ENCODE data around the gene ACOT13.
"Not testable (repeated sequence)": the region's sequence is repeated elsewhere in the genome, so short reads cannot be mapped to it uniquely, and the experiment has no call there.

Gene ACOT13

GRCh38 chr6:24720604-24721460 lies 54.0 kb downstream of the ACOT13 start:
- peak overlapping the region; percentile 95 for H3K4me2 ChIP-seq (ENCODE audit: low read depth, low read length, poor library complexity, severe bottlenecking)
- no peaks in the 10 kb centered on the region for H3K27me3 ChIP-seq (ENCODE audit: low read length)
- H4K20me1 ChIP-seq (ENCODE audit: low read depth, low read length): peaks cover 32% of the 10 kb centered on the region
- peaks cover 27% of the 10 kb centered on the region for H3F3A ChIP-seq (ENCODE audit: insufficient read depth)
- peak overlapping the region; percentile 90 for H3K27ac ChIP-seq (ENCODE audit: low read depth, low read length)
- no peaks in the 10 kb centered on the region for H3K9me2 ChIP-seq (replicated peaks; ENCODE audit: insufficient read depth, low read length)
- peaks cover 32% of the 10 kb centered on the region for H3K36me3 ChIP-seq (ENCODE audit: low read length)
- peak overlapping the region; percentile 92 for H3K4me3 ChIP-seq (ENCODE audit: insufficient read depth, low read length, poor library complexity, severe bottlenecking)
- H3K9ac ChIP-seq (ENCODE audit: low read length): peak overlapping the region; percentile 93
- peaks cover 46% of the 10 kb centered on the region for H3K79me2 ChIP-seq (ENCODE audit: insufficient read depth, low read length)
- no peaks in the 10 kb centered on the region for H3K9me3 ChIP-seq (ENCODE audit: insufficient read depth, low read length)
- TF ChIP-seq CTCF (IDR thresholded peaks at IDR 0.05; ENCODE audit: insufficient read depth, low read length, poor library complexity, severe bottlenecking): no peak
- TF ChIP-seq EZH2phosphoT487 (conservative IDR thresholded peaks at IDR 0.05; ENCODE audit: low read length): no peak
- peak overlapping the region; percentile 68 for H2AFZ ChIP-seq (ENCODE audit: low read depth, low read length, severe bottlenecking)

- Histone ChIP-seq H3K9ac (ENCODE audit: low read length) (peak overlapping the region; percentile 93), H3K79me2 (ENCODE audit: insufficient read depth, low read length) (peaks cover 38% of the 10 kb centered on the region), H2AFZ (ENCODE audit: low read depth, low read length, severe bottlenecking) (peak overlapping the region; percentile 54), H3F3A (ENCODE audit: insufficient read depth) (peaks cover 20% of the 10 kb centered on the region), H3K27ac (ENCODE audit: low read depth, low read length) (peak overlapping the region; percentile 63), H3K4me2 (ENCODE audit: low read depth, low read length, poor library complexity, severe bottlenecking) (peak overlapping the region; percentile 56), H3K9me3 (ENCODE audit: insufficient read depth, low read length) (no peaks in the 10 kb centered on the region), H3K27me3 (ENCODE audit: low read length) (no peaks in the 10 kb centered on the region), H3K36me3 (ENCODE audit: low read length) (peaks cover 24% of the 10 kb centered on the region), H3K9me2 (replicated peaks; ENCODE audit: insufficient read depth, low read length) (no peaks in the 10 kb centered on the region), H4K20me1 (ENCODE audit: low read depth, low read length) (peaks cover 24% of the 10 kb centered on the region), H3K4me3 (ENCODE audit: insufficient read depth, low read length, poor library complexity, severe bottlenecking) (peak overlapping the region; percentile 50)
- TF ChIP-seq EZH2phosphoT487 (conservative IDR thresholded peaks at IDR 0.05; ENCODE audit: low read length) (no peak), CTCF (IDR thresholded peaks at IDR 0.05; ENCODE audit: insufficient read depth, low read length, poor library complexity, severe bottlenecking) (no peak)
Measured at GRCh38 chr6:24721461-24722215, 54.8 kb downstream of the ACOT13 start.

- Histone ChIP-seq H3K9ac (ENCODE audit: low read length) (no peak overlapping the region), H3K4me2 (ENCODE audit: low read depth, low read length, poor library complexity, severe bottlenecking) (no peak overlapping the region), H3K9me2 (replicated peaks; ENCODE audit: insufficient read depth, low read length) (no peaks in the 10 kb centered on the region), H3K9me3 (ENCODE audit: insufficient read depth, low read length) (no peaks in the 10 kb centered on the region), H3K79me2 (ENCODE audit: insufficient read depth, low read length) (peaks cover 22% of the 10 kb centered on the region), H3K27me3 (ENCODE audit: low read length) (no peaks in the 10 kb centered on the region), H3F3A (ENCODE audit: insufficient read depth) (peaks cover 12% of the 10 kb centered on the region), H4K20me1 (ENCODE audit: low read depth, low read length) (peaks cover 9% of the 10 kb centered on the region), H2AFZ (ENCODE audit: low read depth, low read length, severe bottlenecking) (peak overlapping the region; percentile 4), H3K27ac (ENCODE audit: low read depth, low read length) (no peak overlapping the region), H3K36me3 (ENCODE audit: low read length) (peaks cover 10% of the 10 kb centered on the region), H3K4me3 (ENCODE audit: insufficient read depth, low read length, poor library complexity, severe bottlenecking) (no peak overlapping the region)
- TF ChIP-seq EZH2phosphoT487 (conservative IDR thresholded peaks at IDR 0.05; ENCODE audit: low read length): no peak
- TF ChIP-seq CTCF (IDR thresholded peaks at IDR 0.05; ENCODE audit: insufficient read depth, low read length, poor library complexity, severe bottlenecking): no peak
Measured at GRCh38 chr6:24723270-24723669, 56.4 kb downstream of the ACOT13 start.

GRCh38 chr6:24730653-24731052 lies 63.8 kb downstream of the ACOT13 start:
- not testable (repeated sequence) for H3K4me2 ChIP-seq (ENCODE audit: low read depth, low read length, poor library complexity, severe bottlenecking); H3K79me2 ChIP-seq (ENCODE audit: insufficient read depth, low read length); H3K9ac ChIP-seq (ENCODE audit: low read length); H3K27me3 ChIP-seq (ENCODE audit: low read length); H3K9me2 ChIP-seq (replicated peaks; ENCODE audit: insufficient read depth, low read length); H2AFZ ChIP-seq (ENCODE audit: low read depth, low read length, severe bottlenecking); H3F3A ChIP-seq (ENCODE audit: insufficient read depth); H3K27ac ChIP-seq (ENCODE audit: low read depth, low read length); H4K20me1 ChIP-seq (ENCODE audit: low read depth, low read length); H3K4me3 ChIP-seq (ENCODE audit: insufficient read depth, low read length, poor library complexity, severe bottlenecking)
- Histone ChIP-seq H3K9me3 (ENCODE audit: insufficient read depth, low read length) (peaks cover 31% of the 10 kb centered on the region; the same call in 1 of the 2 replicates), H3K36me3 (ENCODE audit: low read length) (peaks cover 13% of the 10 kb centered on the region)

GRCh38 chr6:24731456-24732134 lies 64.7 kb downstream of the ACOT13 start:
- H3K79me2 ChIP-seq (ENCODE audit: insufficient read depth, low read length); H3K9me2 ChIP-seq (replicated peaks; ENCODE audit: insufficient read depth, low read length); H2AFZ ChIP-seq (ENCODE audit: low read depth, low read length, severe bottlenecking); H3F3A ChIP-seq (ENCODE audit: insufficient read depth); H4K20me1 ChIP-seq (ENCODE audit: low read depth, low read length); H3K27me3 ChIP-seq (ENCODE audit: low read length); H3K4me3 ChIP-seq (ENCODE audit: insufficient read depth, low read length, poor library complexity, severe bottlenecking); H3K27ac ChIP-seq (ENCODE audit: low read depth, low read length); H3K4me2 ChIP-seq (ENCODE audit: low read depth, low read length, poor library complexity, severe bottlenecking); H3K9ac ChIP-seq (ENCODE audit: low read length): not testable (repeated sequence)
- Histone ChIP-seq H3K36me3 (ENCODE audit: low read length) (peaks cover 13% of the 10 kb centered on the region), H3K9me3 (ENCODE audit: insufficient read depth, low read length) (peaks cover 31% of the 10 kb centered on the region; the same call in 1 of the 2 replicates)
